IPS-18a (cell line): ENCODE data around the gene SFN.
A peak's percentile ranks its signal among the peaks of the same experiment; 100 is the strongest.

Experiments used
- H3K27ac ChIP-seq: one replicate; pipeline ENCODE4 v1.5.1; 2013; ENCODE audit warnings: low read length
- H3K27me3 ChIP-seq: one replicate; pipeline ENCODE4 v1.6.1; 2013; ENCODE audit warnings: mild to moderate bottlenecking, low read length; ENCODE audit not compliant: control insufficient read depth, insufficient read depth
- H3K36me3 ChIP-seq: one replicate; pipeline ENCODE4 v1.6.1; 2013; ENCODE audit warnings: low read depth, low read length; ENCODE audit not compliant: control insufficient read depth
- H3K4me1 ChIP-seq: one replicate; pipeline ENCODE4 v1.6.1; 2013; ENCODE audit warnings: low read depth, low read length; ENCODE audit not compliant: control insufficient read depth
- H3K4me3 ChIP-seq: one replicate; pipeline ENCODE4 v1.5.1; 2013; ENCODE audit warnings: low read length
- H3K9ac ChIP-seq: one replicate; pipeline ENCODE4 v1.6.1; 2013; ENCODE audit warnings: mild to moderate bottlenecking, low read length, moderate library complexity
- H3K9me3 ChIP-seq: one replicate; pipeline ENCODE4 v1.6.1; 2013; ENCODE audit warnings: low read depth, low read length; ENCODE audit not compliant: control insufficient read depth

Gene SFN

GRCh38 chr1:26862781-26863684 lies at the start of gene SFN:
Gene SFN, plus strand, starts transcription at chr1:26863149. Its CDS starts 64 bp downstream, at chr1:26863213.
- no peak within 1 kb of the TSS for H3K27ac ChIP-seq
- no peaks in the 10 kb centered on the region for H3K36me3 ChIP-seq
- H3K27me3 ChIP-seq = peaks cover 12% of the 10 kb centered on the region
- H3K9me3 ChIP-seq = no peaks in the 10 kb centered on the region
- H3K4me3 ChIP-seq = no peak within 1 kb of the TSS
- H3K4me1 ChIP-seq = peaks cover 5% of the 10 kb centered on the region
- no peak within 1 kb of the TSS for H3K9ac ChIP-seq

- H3K9ac ChIP-seq = no peak overlapping the region
- no peaks in the 10 kb centered on the region for H3K4me1 ChIP-seq
- no peaks in the 10 kb centered on the region for H3K27me3 ChIP-seq
- H3K4me3 ChIP-seq = no peak overlapping the region
- no peaks in the 10 kb centered on the region for H3K9me3 ChIP-seq
- no peaks in the 10 kb centered on the region for H3K36me3 ChIP-seq
- H3K27ac ChIP-seq = no peak overlapping the region
Measured at GRCh38 chr1:26814377-26814776, 48.6 kb upstream of the SFN start.

GRCh38 chr1:26814893-26815292 lies 48.1 kb upstream of the SFN start:
- Histone ChIP-seq H3K4me3 (no peak overlapping the region), H3K9ac (no peak overlapping the region), H3K36me3 (no peaks in the 10 kb centered on the region), H3K9me3 (no peaks in the 10 kb centered on the region), H3K4me1 (no peaks in the 10 kb centered on the region), H3K27me3 (no peaks in the 10 kb centered on the region), H3K27ac (no peak overlapping the region)

GRCh38 chr1:26820784-26821269 lies 42.1 kb upstream of the SFN start:
- Histone ChIP-seq H3K4me1 (no peaks in the 10 kb centered on the region), H3K27me3 (no peaks in the 10 kb centered on the region), H3K27ac (no peak overlapping the region), H3K4me3 (no peak overlapping the region), H3K9me3 (no peaks in the 10 kb centered on the region), H3K36me3 (no peaks in the 10 kb centered on the region), H3K9ac (no peak overlapping the region)

DNA sequence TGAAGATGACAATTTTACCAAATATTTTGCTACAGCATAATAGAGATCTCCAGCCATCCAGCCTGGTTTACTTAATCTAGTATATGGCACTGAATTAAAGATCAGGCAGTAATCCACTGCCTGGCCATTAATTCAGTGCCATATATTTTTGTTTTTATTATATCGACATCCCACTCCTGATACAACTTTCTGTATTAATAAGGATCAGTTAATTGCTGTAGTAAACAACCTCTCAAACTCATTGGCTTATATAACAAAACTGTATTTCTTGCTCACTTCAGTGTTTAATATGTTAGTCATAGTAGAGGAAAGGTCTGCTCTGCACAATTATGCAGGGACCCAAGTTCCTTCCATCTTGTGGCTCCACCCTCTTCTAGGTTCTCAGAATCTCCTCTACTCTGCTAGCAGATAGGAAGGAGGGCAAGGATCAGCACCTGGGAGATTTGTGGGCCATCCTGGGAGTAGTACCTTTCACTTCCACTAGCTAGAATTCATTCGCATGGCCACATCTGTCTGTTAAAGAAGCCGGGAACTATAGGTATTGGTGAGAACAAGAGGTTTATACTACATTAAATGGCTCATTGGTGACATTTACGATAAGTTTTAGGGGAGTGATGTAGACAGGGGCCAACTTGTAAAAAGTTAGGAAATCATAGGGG lies 40.1 kb upstream of the SFN start:
- peaks cover 5% of the 10 kb centered on the region for H3K4me1 ChIP-seq
- H3K27ac ChIP-seq = no peak overlapping the region
- H3K4me3 ChIP-seq = no peak overlapping the region
- no peaks in the 10 kb centered on the region for H3K27me3 ChIP-seq
- H3K9ac ChIP-seq = no peak overlapping the region
- H3K36me3 ChIP-seq = no peaks in the 10 kb centered on the region
- no peaks in the 10 kb centered on the region for H3K9me3 ChIP-seq

DNA sequence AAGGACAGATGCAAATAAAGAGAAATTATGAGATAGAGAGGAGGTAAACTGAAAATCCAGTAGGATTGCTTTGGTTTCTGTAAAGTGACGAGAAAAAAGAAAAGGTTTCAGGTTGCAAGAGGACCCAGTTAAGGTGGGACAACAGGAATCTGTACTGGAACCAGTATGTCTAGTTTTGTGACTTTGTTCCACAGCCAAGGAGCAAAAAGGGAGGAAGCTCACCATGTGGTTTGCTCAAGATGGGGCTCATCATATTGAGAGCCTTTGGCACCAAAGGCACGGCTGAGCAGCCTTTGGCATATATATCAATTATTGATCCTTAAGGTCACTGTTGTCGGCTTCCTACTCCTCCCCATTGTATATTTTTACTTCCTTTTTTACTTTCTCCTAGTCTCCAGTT lies 38.2 kb upstream of the SFN start:
- Histone ChIP-seq H3K27ac (no peak overlapping the region), H3K9me3 (no peaks in the 10 kb centered on the region), H3K27me3 (no peaks in the 10 kb centered on the region), H3K4me3 (no peak overlapping the region), H3K4me1 (peaks cover 5% of the 10 kb centered on the region), H3K9ac (no peak overlapping the region), H3K36me3 (no peaks in the 10 kb centered on the region)

GRCh38 chr1:26826261-26827105 lies 36.5 kb upstream of the SFN start, which contains the start of gene ZDHHC18:
Gene ZDHHC18, plus strand, starts transcription at chr1:26826688. Its CDS starts 117 bp downstream, at chr1:26826805.
- Histone ChIP-seq H3K9ac (peak within 1 kb of the TSS; percentile 43), H3K9me3 (no peaks in the 10 kb centered on the region), H3K4me3 (peak within 1 kb of the TSS; percentile 55), H3K27ac (no peak within 1 kb of the TSS), H3K4me1 (peaks cover 5% of the 10 kb centered on the region), H3K27me3 (no peaks in the 10 kb centered on the region), H3K36me3 (no peaks in the 10 kb centered on the region)

GRCh38 chr1:26827106-26827604 lies 35.8 kb upstream of the SFN start:
- H3K9me3 ChIP-seq = no peaks in the 10 kb centered on the region
- no peak overlapping the region for H3K27ac ChIP-seq
- H3K9ac ChIP-seq = no peak overlapping the region
- H3K4me1 ChIP-seq = peaks cover 5% of the 10 kb centered on the region
- H3K36me3 ChIP-seq = no peaks in the 10 kb centered on the region
- H3K4me3 ChIP-seq = peak overlapping the region; percentile 55
- no peaks in the 10 kb centered on the region for H3K27me3 ChIP-seq

GRCh38 chr1:26827663-26828062 lies 35.3 kb upstream of the SFN start:
- H3K9ac ChIP-seq = no peak overlapping the region
- H3K27ac ChIP-seq = no peak overlapping the region
- H3K4me1 ChIP-seq = peaks cover 5% of the 10 kb centered on the region
- H3K36me3 ChIP-seq = peaks cover 4% of the 10 kb centered on the region
- no peaks in the 10 kb centered on the region for H3K27me3 ChIP-seq
- H3K4me3 ChIP-seq = peak overlapping the region; percentile 55
- H3K9me3 ChIP-seq = no peaks in the 10 kb centered on the region

DNA sequence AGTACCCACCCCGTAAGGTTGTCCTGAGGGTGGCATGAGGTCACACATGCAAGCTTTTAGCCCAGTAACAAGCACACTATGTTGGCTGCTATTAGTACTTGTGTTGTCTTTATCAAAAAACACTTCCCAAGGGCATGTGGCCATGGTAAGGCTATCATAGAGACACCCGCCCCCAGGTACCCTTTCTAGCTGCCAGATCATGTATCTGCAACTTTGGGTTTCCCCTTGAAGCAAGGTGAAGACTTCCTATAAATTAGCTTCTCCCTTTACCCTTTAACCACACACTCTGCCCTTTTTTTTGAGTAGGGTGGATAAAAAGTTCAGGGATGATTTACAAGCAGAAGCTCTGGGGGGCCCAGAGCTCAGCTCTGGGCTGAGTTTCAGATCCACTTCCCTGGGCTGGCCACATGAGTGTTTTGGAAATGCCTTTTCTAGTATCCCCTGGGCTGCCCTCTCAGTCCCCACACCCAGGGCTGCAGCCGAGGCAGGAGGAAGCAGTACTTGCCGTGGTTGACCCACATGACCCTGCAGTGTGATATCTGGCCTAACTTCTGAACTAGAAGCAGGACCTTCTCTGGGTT lies 34.4 kb upstream of the SFN start:
- H3K27me3 ChIP-seq = no peaks in the 10 kb centered on the region
- H3K27ac ChIP-seq = no peak overlapping the region
- no peak overlapping the region for H3K9ac ChIP-seq
- peaks cover 12% of the 10 kb centered on the region for H3K36me3 ChIP-seq
- peaks cover 5% of the 10 kb centered on the region for H3K4me1 ChIP-seq
- H3K9me3 ChIP-seq = no peaks in the 10 kb centered on the region
- no peak overlapping the region for H3K4me3 ChIP-seq
